D721Med (cell line): Measurements from ENCODE around the gene PDE8A.

Source experiments
- DNase-seq: peaks from one replicate; pipeline ENCODE4 v3.0.0; 2011; ENCODE audit warnings: low spot score; ENCODE audit not compliant: insufficient read length
- FAIRE-seq: peaks from 2 replicates; lab custom pipeline; 2011; peaks lifted over from hg19 to GRCh38; lab: Jason Lieb, UNC
- CTCF ChIP-seq: IDR thresholded peaks from 2 replicates; pipeline ENCODE4 v1.5.1; 2012; ENCODE audit warnings: mild to moderate bottlenecking, control low read depth; ENCODE audit not compliant: insufficient read depth; ENCODE audit errors: missing control alignments

PDE8A gene

GRCh38 chr15:85013785-85014184, 32.1 kb downstream of the PDE8A start:
- FAIRE-seq (no peak), DNase-seq (no peak)
- no peak for TF ChIP-seq CTCF

- DNase-seq (no peak), FAIRE-seq (no peak)
- no peak for TF ChIP-seq CTCF
Measured at GRCh38 chr15:85014932-85015331, 33.3 kb downstream of the PDE8A start.

- no peak for TF ChIP-seq CTCF
- no peak for DNase-seq
- FAIRE-seq: no peak
Measured at GRCh38 chr15:85016275-85016674, 34.6 kb downstream of the PDE8A start.

- FAIRE-seq (no peak), DNase-seq (no peak)
- no peak for TF ChIP-seq CTCF
Measured at GRCh38 chr15:85019815-85020590, 38.3 kb downstream of the PDE8A start.

- FAIRE-seq (no peak), DNase-seq (no peak)
- no peak for TF ChIP-seq CTCF
Measured at GRCh38 chr15:85021409-85021808, 39.8 kb downstream of the PDE8A start.

- no peak for TF ChIP-seq CTCF
- no peak for FAIRE-seq
Measured at GRCh38 chr15:85022860-85023403, 41.3 kb downstream of the PDE8A start.

GRCh38 chr15:85024003-85024402, 42.3 kb downstream of the PDE8A start:
- DNase-seq (no peak), FAIRE-seq (no peak)
- TF ChIP-seq CTCF: no peak

More at GRCh38 chr15:85022860-85023403, 41.3 kb downstream of the PDE8A start:
- DNase-seq: no peak
